HG02763 (cell line): Measurements from ENCODE around the gene GPR37.

Experiments
- ATAC-seq: cut with Tn5 transposase; IDR thresholded peaks from one replicate; pipeline ENCODE4 v1.9.1; 2021; ENCODE audit warnings: mild to moderate bottlenecking, moderate library complexity; ENCODE audit not compliant: unreplicated experiment

The GPR37 gene

GRCh38 chr7:124738639-124739038 is 27.0 kb downstream of the GPR37 start:
- ATAC-seq, result no peak

- ATAC-seq, result no peak
These were observed 27.8 kb downstream of the GPR37 start for GRCh38 chr7:124737760-124738300.

GRCh38 chr7:124728610-124729009 is 37.0 kb downstream of the GPR37 start:
- no peak for ATAC-seq

GRCh38 chr7:124724507-124725192 is 40.9 kb downstream of the GPR37 start:
- no peak for ATAC-seq

- ATAC-seq, result no peak
These were observed 41.5 kb downstream of the GPR37 start for GRCh38 chr7:124724079-124724478.

GRCh38 chr7:124723012-124723411 is 42.6 kb downstream of the GPR37 start:
- no peak for ATAC-seq

GRCh38 chr7:124722292-124722691 is 43.3 kb downstream of the GPR37 start:
- no peak for ATAC-seq

- ATAC-seq, result no peak
These were observed 45.4 kb downstream of the GPR37 start for GRCh38 chr7:124720195-124720594.

- ATAC-seq, result no peak
These were observed 47.4 kb downstream of the GPR37 start for GRCh38 chr7:124718032-124718766.

- no peak for ATAC-seq
These were observed 48.7 kb downstream of the GPR37 start for GRCh38 chr7:124716894-124717293.

GRCh38 chr7:124713086-124713485 is 52.5 kb downstream of the GPR37 start:
- ATAC-seq, result no peak

- no peak for ATAC-seq
These were observed 53.6 kb downstream of the GPR37 start for GRCh38 chr7:124712017-124712416.

- no peak for ATAC-seq
These were observed 63.2 kb downstream of the GPR37 start for GRCh38 chr7:124702385-124702784.

- ATAC-seq, result no peak
These were observed 63.6 kb downstream of the GPR37 start for GRCh38 chr7:124701955-124702354.

- no peak for ATAC-seq
These were observed 64.9 kb downstream of the GPR37 start for GRCh38 chr7:124700655-124701054.

- ATAC-seq, result no peak
These were observed 66.6 kb downstream of the GPR37 start for GRCh38 chr7:124698964-124699363.

GRCh38 chr7:124697746-124698145 is 67.8 kb downstream of the GPR37 start:
- no peak for ATAC-seq
